ENCODE data around the gene C1QB.

Gene C1QB

DNA sequence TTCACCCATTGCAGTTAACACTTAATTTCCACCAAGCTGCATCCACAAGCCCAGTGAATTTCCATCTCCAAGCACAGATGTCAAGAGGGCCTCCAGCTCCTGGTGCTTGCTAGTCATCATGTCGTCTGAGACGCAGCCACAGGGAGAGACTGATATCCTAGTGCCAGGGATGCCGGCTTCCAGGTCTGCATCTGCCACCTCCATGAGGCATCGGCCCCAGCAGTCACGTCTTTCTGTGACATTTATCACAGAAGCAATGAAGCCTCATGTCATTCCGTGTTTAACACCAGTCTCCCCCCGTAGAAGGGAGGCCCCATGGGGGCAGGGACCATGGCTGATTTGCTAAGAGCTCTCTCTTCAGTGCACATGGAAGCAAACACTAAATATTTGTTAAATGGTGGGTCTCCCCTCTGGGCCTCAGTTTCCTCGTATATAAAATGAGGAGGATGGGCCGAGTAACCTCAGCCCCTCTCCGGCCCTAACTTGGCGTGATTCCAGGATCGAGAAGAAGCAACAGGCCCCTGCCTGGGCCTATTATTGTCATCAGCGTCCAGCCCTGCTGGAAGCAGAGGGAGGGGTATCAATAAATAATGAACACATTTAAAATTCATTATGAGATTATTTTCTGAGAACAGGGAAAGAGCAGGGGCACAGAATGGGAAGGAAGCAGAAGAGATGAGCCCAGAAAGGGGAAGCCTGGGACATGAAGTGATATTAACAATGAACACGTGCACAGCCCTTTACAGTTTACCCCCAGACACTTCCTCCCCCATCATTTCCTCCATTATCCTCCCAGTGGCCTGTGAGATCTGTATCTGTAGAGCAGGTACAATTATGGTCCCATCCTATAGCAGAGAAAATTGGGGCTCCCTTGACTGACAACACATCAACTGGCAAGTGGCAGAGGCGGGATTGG, 837 bp upstream of the C1QB start:
- peak in 1 of 2 experiments; percentile 47 for DNase-seq (ENCODE audit: low read depth in 1 of 2, low spot score in 1 of 2)
- H3K27ac ChIP-seq (replicated peaks): no peak overlapping the region
- TF ChIP-seq POLR2AphosphoS5 (IDR thresholded peaks at IDR 0.05; ENCODE audit: low read depth): no peak
- TF ChIP-seq GABPA (IDR thresholded peaks at IDR 0.05; ENCODE audit: low read depth): no peak
- TF ChIP-seq, protein P1, sequence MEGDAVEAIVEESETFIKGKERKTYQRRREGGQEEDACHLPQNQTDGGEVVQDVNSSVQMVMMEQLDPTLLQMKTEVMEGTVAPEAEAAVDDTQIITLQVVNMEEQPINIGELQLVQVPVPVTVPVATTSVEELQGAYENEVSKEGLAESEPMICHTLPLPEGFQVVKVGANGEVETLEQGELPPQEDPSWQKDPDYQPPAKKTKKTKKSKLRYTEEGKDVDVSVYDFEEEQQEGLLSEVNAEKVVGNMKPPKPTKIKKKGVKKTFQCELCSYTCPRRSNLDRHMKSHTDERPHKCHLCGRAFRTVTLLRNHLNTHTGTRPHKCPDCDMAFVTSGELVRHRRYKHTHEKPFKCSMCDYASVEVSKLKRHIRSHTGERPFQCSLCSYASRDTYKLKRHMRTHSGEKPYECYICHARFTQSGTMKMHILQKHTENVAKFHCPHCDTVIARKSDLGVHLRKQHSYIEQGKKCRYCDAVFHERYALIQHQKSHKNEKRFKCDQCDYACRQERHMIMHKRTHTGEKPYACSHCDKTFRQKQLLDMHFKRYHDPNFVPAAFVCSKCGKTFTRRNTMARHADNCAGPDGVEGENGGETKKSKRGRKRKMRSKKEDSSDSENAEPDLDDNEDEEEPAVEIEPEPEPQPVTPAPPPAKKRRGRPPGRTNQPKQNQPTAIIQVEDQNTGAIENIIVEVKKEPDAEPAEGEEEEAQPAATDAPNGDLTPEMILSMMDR (IDR thresholded peaks at IDR 0.05; ENCODE audit: insufficient read depth, low read length): no peak
- TF ChIP-seq SPI1 (IDR thresholded peaks at IDR 0.05; ENCODE audit: borderline replicate concordance, low read depth): peak; percentile 89
- no peak overlapping the region for H3K4me3 ChIP-seq (replicated peaks; ENCODE audit: insufficient read depth, low read length)
- H3K27me3 ChIP-seq (ENCODE audit: insufficient read depth, poor library complexity, severe bottlenecking): no peaks in the 10 kb centered on the region

DNA sequence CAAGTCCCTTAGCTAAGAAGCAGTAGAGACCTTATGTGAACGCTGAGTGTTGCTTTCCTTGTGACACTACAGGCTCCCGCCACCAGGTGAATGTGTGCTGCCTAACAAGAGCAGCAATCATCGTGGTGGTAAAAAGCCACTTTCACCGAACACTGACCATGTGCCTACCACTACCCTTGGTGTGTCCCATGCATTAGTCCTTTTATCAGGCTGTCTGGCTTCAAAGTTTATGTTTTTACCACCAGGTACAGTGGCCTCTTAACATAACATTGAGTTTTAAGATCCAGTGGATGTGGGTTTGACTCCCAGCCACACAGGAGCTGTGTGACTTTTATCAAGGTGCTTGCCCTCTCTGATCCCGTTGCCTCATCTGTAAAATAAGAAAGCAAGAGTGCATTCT, 1.7 kb downstream of the C1QB start:
- Histone ChIP-seq H3K4me3 (replicated peaks; ENCODE audit: insufficient read depth, low read length) (no peak overlapping the region), H3K27ac (replicated peaks) (no peak overlapping the region), H3K27me3 (ENCODE audit: insufficient read depth, poor library complexity, severe bottlenecking) (no peaks in the 10 kb centered on the region)
- TF ChIP-seq, protein P1 (IDR thresholded peaks at IDR 0.05; ENCODE audit: insufficient read depth, low read length): no peak
- TF ChIP-seq GABPA (IDR thresholded peaks at IDR 0.05; ENCODE audit: low read depth): no peak
- TF ChIP-seq, protein P2, sequence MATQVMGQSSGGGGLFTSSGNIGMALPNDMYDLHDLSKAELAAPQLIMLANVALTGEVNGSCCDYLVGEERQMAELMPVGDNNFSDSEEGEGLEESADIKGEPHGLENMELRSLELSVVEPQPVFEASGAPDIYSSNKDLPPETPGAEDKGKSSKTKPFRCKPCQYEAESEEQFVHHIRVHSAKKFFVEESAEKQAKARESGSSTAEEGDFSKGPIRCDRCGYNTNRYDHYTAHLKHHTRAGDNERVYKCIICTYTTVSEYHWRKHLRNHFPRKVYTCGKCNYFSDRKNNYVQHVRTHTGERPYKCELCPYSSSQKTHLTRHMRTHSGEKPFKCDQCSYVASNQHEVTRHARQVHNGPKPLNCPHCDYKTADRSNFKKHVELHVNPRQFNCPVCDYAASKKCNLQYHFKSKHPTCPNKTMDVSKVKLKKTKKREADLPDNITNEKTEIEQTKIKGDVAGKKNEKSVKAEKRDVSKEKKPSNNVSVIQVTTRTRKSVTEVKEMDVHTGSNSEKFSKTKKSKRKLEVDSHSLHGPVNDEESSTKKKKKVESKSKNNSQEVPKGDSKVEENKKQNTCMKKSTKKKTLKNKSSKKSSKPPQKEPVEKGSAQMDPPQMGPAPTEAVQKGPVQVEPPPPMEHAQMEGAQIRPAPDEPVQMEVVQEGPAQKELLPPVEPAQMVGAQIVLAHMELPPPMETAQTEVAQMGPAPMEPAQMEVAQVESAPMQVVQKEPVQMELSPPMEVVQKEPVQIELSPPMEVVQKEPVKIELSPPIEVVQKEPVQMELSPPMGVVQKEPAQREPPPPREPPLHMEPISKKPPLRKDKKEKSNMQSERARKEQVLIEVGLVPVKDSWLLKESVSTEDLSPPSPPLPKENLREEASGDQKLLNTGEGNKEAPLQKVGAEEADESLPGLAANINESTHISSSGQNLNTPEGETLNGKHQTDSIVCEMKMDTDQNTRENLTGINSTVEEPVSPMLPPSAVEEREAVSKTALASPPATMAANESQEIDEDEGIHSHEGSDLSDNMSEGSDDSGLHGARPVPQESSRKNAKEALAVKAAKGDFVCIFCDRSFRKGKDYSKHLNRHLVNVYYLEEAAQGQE (IDR thresholded peaks at IDR 0.05; ENCODE audit: insufficient replicate concordance, low read depth): no peak
- no peak for TF ChIP-seq SPI1 (IDR thresholded peaks at IDR 0.05; ENCODE audit: borderline replicate concordance, low read depth)
- TF ChIP-seq POLR2AphosphoS5 (IDR thresholded peaks at IDR 0.05; ENCODE audit: low read depth): no peak
- DNase-seq (ENCODE audit: low read depth in 1 of 2, low spot score in 1 of 2): no peak

DNA sequence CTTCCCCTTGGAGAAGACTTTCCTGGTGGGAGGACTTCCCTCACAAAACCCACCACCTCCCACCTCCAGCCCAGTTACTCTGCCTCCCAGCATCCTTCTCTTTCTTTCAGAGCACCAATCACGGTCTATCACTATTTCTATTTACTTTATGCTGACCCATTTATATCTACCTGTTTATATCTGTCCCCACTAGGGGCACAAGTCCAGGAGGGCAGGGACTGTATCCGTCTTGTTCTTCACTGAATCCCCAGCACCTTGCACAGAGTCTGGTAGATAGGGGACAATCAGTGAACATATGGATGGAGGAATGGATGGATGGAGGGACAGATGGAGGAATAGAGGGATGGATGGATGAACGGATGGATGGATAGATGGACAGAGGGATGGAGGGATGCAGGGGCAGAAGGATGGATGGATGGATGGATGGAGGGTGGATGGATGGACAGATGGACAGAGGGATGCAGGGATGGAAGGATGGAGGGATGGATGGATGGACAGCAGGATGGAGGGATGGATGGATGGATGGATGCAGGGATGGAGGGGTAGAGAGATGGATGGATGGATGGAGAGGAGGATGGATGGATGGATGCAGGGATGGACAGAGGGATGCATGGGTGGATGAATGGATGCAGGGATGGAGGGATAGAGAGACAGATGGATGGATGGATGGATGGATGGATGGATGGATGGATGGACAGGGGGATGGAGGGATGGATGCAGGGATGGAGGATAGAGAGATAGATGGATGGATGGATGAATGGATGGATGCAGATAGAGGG, 5.5 kb downstream of the C1QB start:
- Histone ChIP-seq H3K27ac (replicated peaks) (no peak overlapping the region), H3K4me3 (replicated peaks; ENCODE audit: insufficient read depth, low read length) (no peak overlapping the region), H3K27me3 (ENCODE audit: insufficient read depth, poor library complexity, severe bottlenecking) (no peaks in the 10 kb centered on the region)
- TF ChIP-seq, protein P2 (IDR thresholded peaks at IDR 0.05; ENCODE audit: insufficient replicate concordance, low read depth): no peak
- no peak for TF ChIP-seq SPI1 (IDR thresholded peaks at IDR 0.05; ENCODE audit: borderline replicate concordance, low read depth)
- no peak for TF ChIP-seq GABPA (IDR thresholded peaks at IDR 0.05; ENCODE audit: low read depth)
- TF ChIP-seq, protein P1 (IDR thresholded peaks at IDR 0.05; ENCODE audit: insufficient read depth, low read length): no peak
- no peak for TF ChIP-seq POLR2AphosphoS5 (IDR thresholded peaks at IDR 0.05; ENCODE audit: low read depth)
- no peak for DNase-seq (ENCODE audit: low read depth in 1 of 2, low spot score in 1 of 2)

All from HL-60 (cell line).